IPS DF 6.9 (cell line): ENCODE measurements around the gene HACE1.

Experiments
- DNase-seq: peaks from one replicate; pipeline ENCODE4 v3.0.0-alpha.2; 2013; ENCODE audit warnings: low read depth, low spot score
- H3K27ac ChIP-seq: one replicate; pipeline ENCODE4 v1.5.1; 2013; ENCODE audit warnings: low read length, control low read depth
- H3K27me3 ChIP-seq: 2 replicates; pipeline ENCODE4 v1.6.1; 2013; ENCODE audit warnings: mild to moderate bottlenecking, low read length; ENCODE audit not compliant: control insufficient read depth, insufficient read depth
- H3K36me3 ChIP-seq: 2 replicates; pipeline ENCODE4 v1.6.1; 2013; ENCODE audit warnings: low read length; ENCODE audit not compliant: control insufficient read depth, insufficient read depth
- H3K4me1 ChIP-seq: 2 replicates; pipeline ENCODE4 v1.6.1; 2013; ENCODE audit warnings: low read length; ENCODE audit not compliant: control insufficient read depth, insufficient read depth
- H3K4me3 ChIP-seq: 2 replicates; pipeline ENCODE4 v1.5.1; 2013; ENCODE audit warnings: mild to moderate bottlenecking, low read length
- H3K9me3 ChIP-seq: 2 replicates; pipeline ENCODE4 v1.6.1; 2013; ENCODE audit warnings: low read length, inconsistent platforms; ENCODE audit not compliant: control insufficient read depth, insufficient read depth
- WGBS: extraction: QIAGEN DNeasy Blood & Tissue Kit; methylation state at CpG from one replicate; pipeline ENCODE4 v1.1.7; 2013; ENCODE audit warnings: mixed read lengths, missing lambda C conversion rate; ENCODE audit not compliant: insufficient read length, insufficient coverage; 5-methylcytosine and 5-hydroxymethylcytosine counted together

HACE1 gene

GRCh38 chr6:104795363-104795762 lies 64.4 kb downstream of the HACE1 start:
- H3K36me3 ChIP-seq: no peaks in the 10 kb centered on the region
- no peaks in the 10 kb centered on the region for H3K27me3 ChIP-seq
- DNase-seq: no peak
- WGBS: no CpG with 5 or more reads among the region's 3 CpGs
- H3K9me3 ChIP-seq: no peaks in the 10 kb centered on the region
- no peak overlapping the region for H3K4me3 ChIP-seq
- H3K4me1 ChIP-seq: no peaks in the 10 kb centered on the region
- H3K27ac ChIP-seq: no peak overlapping the region

- Histone ChIP-seq H3K27ac (no peak overlapping the region), H3K4me1 (no peaks in the 10 kb centered on the region), H3K4me3 (no peak overlapping the region), H3K9me3 (no peaks in the 10 kb centered on the region), H3K27me3 (no peaks in the 10 kb centered on the region), H3K36me3 (no peaks in the 10 kb centered on the region)
- no peak for DNase-seq
- WGBS: no CpG with 5 or more reads among the region's 5 CpGs
These were observed 69.9 kb downstream of the HACE1 start for GRCh38 chr6:104789770-104790190.

GRCh38 chr6:104788400-104788799 lies 71.3 kb downstream of the HACE1 start:
- no CpG with 5 or more reads among the region's 2 CpGs for WGBS
- DNase-seq: no peak
- Histone ChIP-seq H3K36me3 (no peaks in the 10 kb centered on the region), H3K27me3 (no peaks in the 10 kb centered on the region), H3K4me3 (no peak overlapping the region), H3K27ac (no peak overlapping the region), H3K9me3 (no peaks in the 10 kb centered on the region), H3K4me1 (no peaks in the 10 kb centered on the region)

- Histone ChIP-seq H3K4me1 (no peaks in the 10 kb centered on the region), H3K4me3 (no peak overlapping the region), H3K36me3 (no peaks in the 10 kb centered on the region), H3K9me3 (no peaks in the 10 kb centered on the region), H3K27me3 (no peaks in the 10 kb centered on the region), H3K27ac (no peak overlapping the region)
- DNase-seq: no peak
- WGBS: no CpG with 5 or more reads among the region's 2 CpGs
These were observed 72.4 kb downstream of the HACE1 start for GRCh38 chr6:104787305-104787704.

- no peaks in the 10 kb centered on the region for H3K36me3 ChIP-seq
- WGBS: no CpG with 5 or more reads among the region's 2 CpGs
- H3K9me3 ChIP-seq: no peaks in the 10 kb centered on the region
These were observed 74.8 kb downstream of the HACE1 start for GRCh38 chr6:104784884-104785283.

GRCh38 chr6:104771258-104771832 lies 88.4 kb downstream of the HACE1 start:
- H3K36me3 ChIP-seq: no peaks in the 10 kb centered on the region
- H3K9me3 ChIP-seq: no peaks in the 10 kb centered on the region
- no peaks in the 10 kb centered on the region for H3K4me1 ChIP-seq
- H3K27me3 ChIP-seq: no peaks in the 10 kb centered on the region
- no CpG with 5 or more reads among the region's 2 CpGs for WGBS
- DNase-seq: no peak
- H3K4me3 ChIP-seq: no peak overlapping the region
- no peak overlapping the region for H3K27ac ChIP-seq

More at GRCh38 chr6:104784884-104785283, 74.8 kb downstream of the HACE1 start:
- Histone ChIP-seq H3K4me3 (no peak overlapping the region), H3K4me1 (no peaks in the 10 kb centered on the region), H3K27ac (no peak overlapping the region), H3K27me3 (no peaks in the 10 kb centered on the region)
- DNase-seq: no peak

- Histone ChIP-seq H3K9me3 (no peaks in the 10 kb centered on the region), H3K4me3 (no peak overlapping the region)
- no CpG with 5 or more reads among the region's 1 CpG for WGBS
These were observed 90.8 kb downstream of the HACE1 start for GRCh38 chr6:104768906-104769305.

GRCh38 chr6:104766595-104766994 lies 93.1 kb downstream of the HACE1 start:
- Histone ChIP-seq H3K27ac (no peak overlapping the region), H3K4me1 (no peaks in the 10 kb centered on the region), H3K4me3 (no peak overlapping the region), H3K9me3 (no peaks in the 10 kb centered on the region), H3K36me3 (no peaks in the 10 kb centered on the region; the same call in 1 of the 2 replicates), H3K27me3 (no peaks in the 10 kb centered on the region)
- WGBS: no CpG with 5 or more reads among the region's 4 CpGs
- no peak for DNase-seq

More at GRCh38 chr6:104768906-104769305, 90.8 kb downstream of the HACE1 start:
- H3K36me3 ChIP-seq: no peaks in the 10 kb centered on the region; the same call in 1 of the 2 replicates
- DNase-seq: no peak
- no peaks in the 10 kb centered on the region for H3K27me3 ChIP-seq
- no peaks in the 10 kb centered on the region for H3K4me1 ChIP-seq
- no peak overlapping the region for H3K27ac ChIP-seq

GRCh38 chr6:104754788-104755409 lies 104.8 kb downstream of the HACE1 start:
- H3K27ac ChIP-seq: no peak overlapping the region
- H3K9me3 ChIP-seq: no peaks in the 10 kb centered on the region
- no peaks in the 10 kb centered on the region for H3K27me3 ChIP-seq
- H3K36me3 ChIP-seq: peaks cover 6% of the 10 kb centered on the region; the same call in 1 of the 2 replicates
- H3K4me1 ChIP-seq: no peaks in the 10 kb centered on the region
- no peak overlapping the region for H3K4me3 ChIP-seq
- no peak for DNase-seq
- WGBS: no CpG with 5 or more reads among the region's 1 CpG

- WGBS: no CpG with 5 or more reads among the region's 2 CpGs
- Histone ChIP-seq H3K36me3 (peaks cover 6% of the 10 kb centered on the region; the same call in 1 of the 2 replicates), H3K4me1 (no peaks in the 10 kb centered on the region), H3K9me3 (no peaks in the 10 kb centered on the region), H3K4me3 (no peak overlapping the region), H3K27ac (no peak overlapping the region), H3K27me3 (no peaks in the 10 kb centered on the region)
- DNase-seq: no peak
These were observed 106.5 kb downstream of the HACE1 start for GRCh38 chr6:104753251-104753650.

GRCh38 chr6:104750449-104750848 lies 109.3 kb downstream of the HACE1 start:
- no peak for DNase-seq
- H3K4me3 ChIP-seq: no peak overlapping the region
- no CpG with 5 or more reads among the region's 2 CpGs for WGBS
- no peaks in the 10 kb centered on the region for H3K27me3 ChIP-seq
- H3K27ac ChIP-seq: no peak overlapping the region
- no peaks in the 10 kb centered on the region for H3K4me1 ChIP-seq
- H3K9me3 ChIP-seq: no peaks in the 10 kb centered on the region
- no peaks in the 10 kb centered on the region for H3K36me3 ChIP-seq
